HEK293 (cell line): ENCODE measurements around the gene AKAP8.

ENCODE experiments used
- CTCF ChIA-PET: fragments of 350-600 bp; formaldehyde crosslinking; extraction: SDS; loops from one replicate; lab custom pipeline; 2021; ENCODE audit warnings: antibody characterized with exemption; lab: Yijun Ruan, JAX
- POLR2A ChIA-PET: fragments of 300-600 bp; formaldehyde crosslinking; extraction: SDS; loops from one replicate; lab custom pipeline; 2020; ENCODE audit warnings: antibody characterized with exemption, inconsistent platforms; lab: Yijun Ruan, JAX
- H3K27ac ChIP-seq: fragments of 200-500 bp; sonication (Bioruptor generic); 2 replicates; pipeline ENCODE4 v1.5.1; 2014; ENCODE audit warnings: low read depth, low read length, control low read depth, inconsistent platforms; ENCODE audit errors: extremely low read depth
- H3K36me3 ChIP-seq, 2 experiments: fragments of 200-500 bp in 1 of 2; sonication (Bioruptor generic) in 1 of 2; 1 replicate in 1 of 2; 2 replicates in 1 of 2; pipeline ENCODE4 v1.5.1; 2014 to 2017; ENCODE audit warnings: inconsistent platforms in 2 of 2, low read length in 2 of 2; ENCODE audit not compliant: control insufficient read depth in 2 of 2, insufficient read depth in 1 of 2
- H3K4me1 ChIP-seq: fragments of 200-500 bp; sonication (Bioruptor generic); 2 replicates; pipeline ENCODE4 v1.5.1; 2014; ENCODE audit warnings: mild to moderate bottlenecking, low read length, inconsistent platforms; ENCODE audit not compliant: control insufficient read depth, insufficient read depth
- H3K4me3 ChIP-seq: 2 replicates; pipeline ENCODE4 v1.5.1; 2011; ENCODE audit warnings: low read depth, mild to moderate bottlenecking, control low read depth, low read length, moderate library complexity
- H3K9me3 ChIP-seq: fragments of 200-500 bp; sonication (Bioruptor generic); 2 replicates; pipeline ENCODE4 v1.5.1; 2014; ENCODE audit warnings: low read depth, low read length, inconsistent platforms; ENCODE audit not compliant: control insufficient read depth, insufficient read depth
- PRDM10 ChIP-seq: fragments of 450-650 bp; formaldehyde crosslinking; IDR thresholded peaks from 2 replicates; pipeline ENCODE4 v1.5.1; 2016; ENCODE audit warnings: missing biosample characterization, missing genetic modification characterization
- SCRT2 ChIP-seq: fragments of 450-650 bp; formaldehyde crosslinking; IDR thresholded peaks from 2 replicates; pipeline ENCODE4 v1.5.1; 2016; ENCODE audit warnings: missing biosample characterization, missing genetic modification characterization
- ZBTB8A ChIP-seq: fragments of 450-650 bp; formaldehyde crosslinking; IDR thresholded peaks from 2 replicates; pipeline ENCODE4 v1.5.1; 2016; ENCODE audit warnings: missing biosample characterization, missing genetic modification characterization
- ZNF146 ChIP-seq: fragments of 450-650 bp; formaldehyde crosslinking; IDR thresholded peaks from 2 replicates; pipeline ENCODE4 v1.5.1; 2016; ENCODE audit warnings: missing biosample characterization, missing genetic modification characterization
- ZNF16 ChIP-seq: fragments of 450-650 bp; formaldehyde crosslinking; IDR thresholded peaks from 2 replicates; pipeline ENCODE4 v1.5.1; 2016; ENCODE audit warnings: low read depth, missing biosample characterization, missing genetic modification characterization
- ZNF175 ChIP-seq: fragments of 450-650 bp; formaldehyde crosslinking; IDR thresholded peaks from 2 replicates; pipeline ENCODE4 v1.5.1; 2016; ENCODE audit warnings: missing biosample characterization, missing genetic modification characterization
- ZNF221 ChIP-seq: fragments of 450-650 bp; formaldehyde crosslinking; IDR thresholded peaks from 2 replicates; pipeline ENCODE4 v1.5.1; 2017; ENCODE audit warnings: missing biosample characterization, missing genetic modification characterization, borderline replicate concordance
- ZNF354C ChIP-seq: fragments of 450-650 bp; formaldehyde crosslinking; IDR thresholded peaks from 2 replicates; pipeline ENCODE4 v1.5.1; 2016; ENCODE audit warnings: missing biosample characterization, missing genetic modification characterization, low read depth, borderline replicate concordance
- ZNF654 ChIP-seq: fragments of 450-650 bp; formaldehyde crosslinking; IDR thresholded peaks from 2 replicates; pipeline ENCODE4 v1.5.1; 2016; ENCODE audit warnings: low read depth, missing biosample characterization, missing genetic modification characterization
- ZNF792 ChIP-seq: fragments of 450-650 bp; formaldehyde crosslinking; IDR thresholded peaks from 2 replicates; pipeline ENCODE4 v1.5.1; 2016; ENCODE audit warnings: missing biosample characterization, missing genetic modification characterization
- TF ChIP-seq, protein P1 (sequence below): fragments of 450-650 bp; formaldehyde crosslinking; IDR thresholded peaks from 2 replicates; pipeline ENCODE4 v1.5.0; 2017; ENCODE audit warnings: missing biosample characterization, missing genetic modification characterization, borderline replicate concordance
- TF ChIP-seq, protein P2 (sequence below): fragments of 450-650 bp; formaldehyde crosslinking; IDR thresholded peaks from 2 replicates; pipeline ENCODE4 v1.5.1; 2016; ENCODE audit warnings: missing biosample characterization, missing genetic modification characterization
- TF ChIP-seq, protein P3 (sequence below): fragments of 450-650 bp; formaldehyde crosslinking; IDR thresholded peaks from 2 replicates; pipeline ENCODE4 v1.5.1; 2016; ENCODE audit warnings: missing biosample characterization, missing genetic modification characterization, borderline replicate concordance
- TF ChIP-seq, protein P4 (sequence below): fragments of 450-650 bp; formaldehyde crosslinking; IDR thresholded peaks from 2 replicates; pipeline ENCODE4 v1.5.1; 2016; ENCODE audit warnings: missing biosample characterization, missing genetic modification characterization
- TF ChIP-seq, protein P5 (sequence below): IDR thresholded peaks from 2 replicates; pipeline ENCODE4 v1.6.1; 2011; ENCODE audit warnings: mild to moderate bottlenecking, low read depth, low read length, borderline replicate concordance

AKAP8 gene

GRCh38 chr19:15397782-15398181 is 18.2 kb upstream of the AKAP8 start:
- H3K36me3 ChIP-seq: peaks cover 38 to 92% of the 10 kb centered on the region in 2 experiments
- H3K4me3 ChIP-seq: no peak overlapping the region
- no peaks in the 10 kb centered on the region for H3K4me1 ChIP-seq
- POLR2A ChIA-PET: no interaction called here
- CTCF ChIA-PET: no interaction called here
- TF ChIP-seq ZNF654 (tag by site-specific recombination) (no peak), PRDM10 (no peak), SCRT2 (tag by site-specific recombination) (0 out of 2 replicates have a peak, but pooled peaks have one; percentile 21)
- no peaks in the 10 kb centered on the region for H3K9me3 ChIP-seq
- H3K27ac ChIP-seq: no peak overlapping the region

- no peak overlapping the region for H3K27ac ChIP-seq
- H3K4me3 ChIP-seq: no peak overlapping the region
- no peaks in the 10 kb centered on the region for H3K9me3 ChIP-seq
- CTCF ChIA-PET: no interaction called here
- POLR2A ChIA-PET: no interaction called here
- H3K36me3 ChIP-seq: peaks cover 44 to 88% of the 10 kb centered on the region in 2 experiments
- no peaks in the 10 kb centered on the region for H3K4me1 ChIP-seq
- TF ChIP-seq, protein P1, sequence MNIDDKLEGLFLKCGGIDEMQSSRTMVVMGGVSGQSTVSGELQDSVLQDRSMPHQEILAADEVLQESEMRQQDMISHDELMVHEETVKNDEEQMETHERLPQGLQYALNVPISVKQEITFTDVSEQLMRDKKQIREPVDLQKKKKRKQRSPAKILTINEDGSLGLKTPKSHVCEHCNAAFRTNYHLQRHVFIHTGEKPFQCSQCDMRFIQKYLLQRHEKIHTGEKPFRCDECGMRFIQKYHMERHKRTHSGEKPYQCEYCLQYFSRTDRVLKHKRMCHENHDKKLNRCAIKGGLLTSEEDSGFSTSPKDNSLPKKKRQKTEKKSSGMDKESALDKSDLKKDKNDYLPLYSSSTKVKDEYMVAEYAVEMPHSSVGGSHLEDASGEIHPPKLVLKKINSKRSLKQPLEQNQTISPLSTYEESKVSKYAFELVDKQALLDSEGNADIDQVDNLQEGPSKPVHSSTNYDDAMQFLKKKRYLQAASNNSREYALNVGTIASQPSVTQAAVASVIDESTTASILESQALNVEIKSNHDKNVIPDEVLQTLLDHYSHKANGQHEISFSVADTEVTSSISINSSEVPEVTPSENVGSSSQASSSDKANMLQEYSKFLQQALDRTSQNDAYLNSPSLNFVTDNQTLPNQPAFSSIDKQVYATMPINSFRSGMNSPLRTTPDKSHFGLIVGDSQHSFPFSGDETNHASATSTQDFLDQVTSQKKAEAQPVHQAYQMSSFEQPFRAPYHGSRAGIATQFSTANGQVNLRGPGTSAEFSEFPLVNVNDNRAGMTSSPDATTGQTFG (tag by site-specific recombination): no peak
- TF ChIP-seq, protein P2, sequence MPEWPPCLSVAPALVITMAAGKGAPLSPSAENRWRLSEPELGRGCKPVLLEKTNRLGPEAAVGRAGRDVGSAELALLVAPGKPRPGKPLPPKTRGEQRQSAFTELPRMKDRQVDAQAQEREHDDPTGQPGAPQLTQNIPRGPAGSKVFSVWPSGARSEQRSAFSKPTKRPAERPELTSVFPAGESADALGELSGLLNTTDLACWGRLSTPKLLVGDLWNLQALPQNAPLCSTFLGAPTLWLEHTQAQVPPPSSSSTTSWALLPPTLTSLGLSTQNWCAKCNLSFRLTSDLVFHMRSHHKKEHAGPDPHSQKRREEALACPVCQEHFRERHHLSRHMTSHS: no peak
- TF ChIP-seq ZNF354C (tag by site-specific recombination) (no peak), ZNF175 (tag by site-specific recombination) (no peak), ZNF654 (tag by site-specific recombination) (no peak), ZNF792 (tag by site-specific recombination) (no peak), ZNF16 (tag by site-specific recombination) (no peak), ZNF221 (tag by site-specific recombination) (no peak), ZBTB8A (no peak), ZNF146 (no peak)
- TF ChIP-seq, protein P3, sequence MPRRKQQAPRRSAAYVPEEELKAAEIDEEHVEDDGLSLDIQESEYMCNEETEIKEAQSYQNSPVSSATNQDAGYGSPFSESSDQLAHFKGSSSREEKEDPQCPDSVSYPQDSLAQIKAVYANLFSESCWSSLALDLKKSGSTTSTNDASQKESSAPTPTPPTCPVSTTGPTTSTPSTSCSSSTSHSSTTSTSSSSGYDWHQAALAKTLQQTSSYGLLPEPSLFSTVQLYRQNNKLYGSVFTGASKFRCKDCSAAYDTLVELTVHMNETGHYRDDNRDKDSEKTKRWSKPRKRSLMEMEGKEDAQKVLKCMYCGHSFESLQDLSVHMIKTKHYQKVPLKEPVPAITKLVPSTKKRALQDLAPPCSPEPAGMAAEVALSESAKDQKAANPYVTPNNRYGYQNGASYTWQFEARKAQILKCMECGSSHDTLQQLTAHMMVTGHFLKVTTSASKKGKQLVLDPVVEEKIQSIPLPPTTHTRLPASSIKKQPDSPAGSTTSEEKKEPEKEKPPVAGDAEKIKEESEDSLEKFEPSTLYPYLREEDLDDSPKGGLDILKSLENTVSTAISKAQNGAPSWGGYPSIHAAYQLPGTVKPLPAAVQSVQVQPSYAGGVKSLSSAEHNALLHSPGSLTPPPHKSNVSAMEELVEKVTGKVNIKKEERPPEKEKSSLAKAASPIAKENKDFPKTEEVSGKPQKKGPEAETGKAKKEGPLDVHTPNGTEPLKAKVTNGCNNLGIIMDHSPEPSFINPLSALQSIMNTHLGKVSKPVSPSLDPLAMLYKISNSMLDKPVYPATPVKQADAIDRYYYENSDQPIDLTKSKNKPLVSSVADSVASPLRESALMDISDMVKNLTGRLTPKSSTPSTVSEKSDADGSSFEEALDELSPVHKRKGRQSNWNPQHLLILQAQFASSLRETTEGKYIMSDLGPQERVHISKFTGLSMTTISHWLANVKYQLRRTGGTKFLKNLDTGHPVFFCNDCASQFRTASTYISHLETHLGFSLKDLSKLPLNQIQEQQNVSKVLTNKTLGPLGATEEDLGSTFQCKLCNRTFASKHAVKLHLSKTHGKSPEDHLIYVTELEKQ (tag by site-specific recombination): no peak
- TF ChIP-seq, protein P4, sequence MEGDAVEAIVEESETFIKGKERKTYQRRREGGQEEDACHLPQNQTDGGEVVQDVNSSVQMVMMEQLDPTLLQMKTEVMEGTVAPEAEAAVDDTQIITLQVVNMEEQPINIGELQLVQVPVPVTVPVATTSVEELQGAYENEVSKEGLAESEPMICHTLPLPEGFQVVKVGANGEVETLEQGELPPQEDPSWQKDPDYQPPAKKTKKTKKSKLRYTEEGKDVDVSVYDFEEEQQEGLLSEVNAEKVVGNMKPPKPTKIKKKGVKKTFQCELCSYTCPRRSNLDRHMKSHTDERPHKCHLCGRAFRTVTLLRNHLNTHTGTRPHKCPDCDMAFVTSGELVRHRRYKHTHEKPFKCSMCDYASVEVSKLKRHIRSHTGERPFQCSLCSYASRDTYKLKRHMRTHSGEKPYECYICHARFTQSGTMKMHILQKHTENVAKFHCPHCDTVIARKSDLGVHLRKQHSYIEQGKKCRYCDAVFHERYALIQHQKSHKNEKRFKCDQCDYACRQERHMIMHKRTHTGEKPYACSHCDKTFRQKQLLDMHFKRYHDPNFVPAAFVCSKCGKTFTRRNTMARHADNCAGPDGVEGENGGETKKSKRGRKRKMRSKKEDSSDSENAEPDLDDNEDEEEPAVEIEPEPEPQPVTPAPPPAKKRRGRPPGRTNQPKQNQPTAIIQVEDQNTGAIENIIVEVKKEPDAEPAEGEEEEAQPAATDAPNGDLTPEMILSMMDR (tag by site-specific recombination): no peak
- TF ChIP-seq, protein P5, sequence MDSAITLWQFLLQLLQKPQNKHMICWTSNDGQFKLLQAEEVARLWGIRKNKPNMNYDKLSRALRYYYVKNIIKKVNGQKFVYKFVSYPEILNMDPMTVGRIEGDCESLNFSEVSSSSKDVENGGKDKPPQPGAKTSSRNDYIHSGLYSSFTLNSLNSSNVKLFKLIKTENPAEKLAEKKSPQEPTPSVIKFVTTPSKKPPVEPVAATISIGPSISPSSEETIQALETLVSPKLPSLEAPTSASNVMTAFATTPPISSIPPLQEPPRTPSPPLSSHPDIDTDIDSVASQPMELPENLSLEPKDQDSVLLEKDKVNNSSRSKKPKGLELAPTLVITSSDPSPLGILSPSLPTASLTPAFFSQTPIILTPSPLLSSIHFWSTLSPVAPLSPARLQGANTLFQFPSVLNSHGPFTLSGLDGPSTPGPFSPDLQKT: no peak
Measured at GRCh38 chr19:15397236-15397635, 17.6 kb upstream of the AKAP8 start.
